ENCODE results near the gene COLGALT1. TPM values are rescaled to one million over a fixed set of nuclear protein-coding genes. Genes with fewer than 3 reads are reported as not detected.
"Not testable (repeated sequence)": the region's sequence is repeated elsewhere in the genome, so short reads cannot be mapped to it uniquely, and the experiment has no call there.

COLGALT1 gene
- total RNA-seq, 2 donors from 2014 or later, result 48.3 to 53.3 TPM

- intact Hi-C loops (cut with DNase I, micrococcal nuclease), result no loop called here
- ATAC-seq, result no peak
These were observed 25.9 kb upstream of the COLGALT1 start for GRCh38 chr19:17529239-17530158.

DNA sequence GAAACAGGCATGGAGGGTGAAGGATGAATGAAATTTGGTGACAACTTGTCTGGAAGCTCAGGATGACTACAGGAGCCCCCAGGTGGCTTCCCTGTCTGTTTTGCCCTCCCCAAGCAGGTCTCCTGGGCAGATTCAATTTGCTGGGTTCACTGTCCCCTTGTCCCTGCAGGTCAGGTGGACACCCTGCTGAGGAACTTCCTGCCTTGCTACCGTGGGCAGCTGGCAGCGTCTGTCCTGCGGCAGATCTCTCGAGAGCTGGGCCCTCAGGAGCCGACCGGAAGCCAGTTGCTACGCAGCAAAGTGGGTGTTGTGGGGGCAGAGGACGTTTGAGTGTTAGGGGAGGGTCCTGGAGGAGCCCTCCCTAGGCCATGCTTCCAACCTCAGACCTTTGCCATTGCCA is 24.9 kb upstream of the COLGALT1 start:
- intact Hi-C loops (cut with DNase I, micrococcal nuclease), result no loop called here

More at GRCh38 chr19:17529239-17530158, 25.9 kb upstream of the COLGALT1 start:
- no peak for DNase-seq

DNA sequence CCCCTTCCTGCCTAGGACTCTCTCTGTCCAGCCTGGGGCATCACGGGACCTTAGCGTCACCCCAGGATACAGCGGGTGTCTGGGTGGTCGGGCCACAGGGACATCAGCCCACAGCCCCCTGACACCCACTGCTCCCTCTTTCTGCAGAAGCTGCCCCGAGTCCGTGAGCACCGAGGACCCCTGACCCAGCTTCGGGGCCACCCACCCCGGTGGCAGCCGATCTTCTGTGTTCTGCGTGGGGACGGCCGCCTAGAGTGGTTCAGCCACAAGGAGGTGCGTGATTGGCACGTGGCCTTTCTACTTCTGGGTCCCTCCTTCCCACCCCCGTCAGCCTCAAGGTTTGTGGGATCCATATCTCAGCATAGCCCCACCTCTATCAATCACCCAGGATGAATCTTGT is 23.3 kb upstream of the COLGALT1 start:
- DNase-seq (no peak), ATAC-seq (no peak)
- intact Hi-C loops (cut with DNase I, micrococcal nuclease), result no loop called here

More for the DNA sequence above, 24.9 kb upstream of the COLGALT1 start:
- DNase-seq, result no peak
- no peak for ATAC-seq

GRCh38 chr19:17532557-17532956 is 22.9 kb upstream of the COLGALT1 start:
- ATAC-seq (no peak), DNase-seq (no peak)
- intact Hi-C loops (cut with DNase I, micrococcal nuclease), result no loop called here

GRCh38 chr19:17534767-17535166 is 20.7 kb upstream of the COLGALT1 start:
- intact Hi-C loops (cut with DNase I, micrococcal nuclease), result no loop called here
- no peak for ATAC-seq
- DNase-seq, result no peak

DNA sequence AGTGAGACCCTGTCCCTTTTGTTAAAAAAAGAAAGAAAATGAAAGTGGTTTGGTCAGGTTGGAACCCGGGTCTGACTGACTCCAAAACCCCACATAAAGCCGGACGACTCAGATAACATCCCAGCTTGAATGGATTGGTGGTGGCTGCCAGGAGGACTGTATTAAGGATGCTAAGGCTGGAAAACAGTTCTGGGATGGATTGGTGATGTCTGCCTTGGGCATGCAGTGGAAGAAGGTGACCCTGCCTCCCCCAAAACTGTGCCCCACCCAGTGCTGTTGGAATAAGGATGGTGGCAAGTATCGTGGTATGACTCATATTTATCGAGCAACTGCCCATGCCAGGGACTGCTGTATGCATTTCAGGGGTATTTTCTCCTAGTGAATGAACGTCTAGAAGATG is 18.5 kb upstream of the COLGALT1 start:
- intact Hi-C loops (cut with DNase I, micrococcal nuclease), result no loop called here
- DNase-seq (no peak), ATAC-seq (no peak)

DNA sequence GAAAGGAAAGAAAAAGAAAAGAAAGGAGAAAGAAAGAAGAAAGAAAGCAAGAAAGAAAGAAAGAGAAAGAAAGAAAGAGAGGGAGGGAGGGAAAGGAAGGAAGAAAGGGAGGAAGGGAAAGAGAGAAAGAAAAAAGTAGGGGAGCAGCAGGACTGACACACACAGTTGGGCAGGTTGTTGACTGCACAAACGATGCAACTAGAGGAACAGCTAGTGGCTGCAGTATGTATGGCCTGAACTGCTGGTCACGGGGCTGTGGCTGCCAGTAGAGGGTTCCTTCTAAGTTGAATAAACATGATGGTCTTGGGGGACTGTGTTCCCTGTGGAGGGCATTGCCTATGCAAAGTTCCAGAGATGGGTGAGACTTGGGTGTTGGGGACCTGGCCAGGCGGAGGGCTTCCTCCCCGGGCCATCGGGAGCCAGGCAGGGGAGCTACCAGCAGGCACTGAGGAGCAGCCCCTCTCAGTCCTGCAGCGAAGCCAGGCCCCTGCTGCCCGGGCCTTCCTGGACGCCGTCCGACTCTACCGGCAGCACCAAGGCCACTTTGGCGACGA is 16.7 kb upstream of the COLGALT1 start:
- no peak for DNase-seq
- peak; percentile 19 for ATAC-seq
- intact Hi-C loops (cut with DNase I, micrococcal nuclease), result no loop called here

GRCh38 chr19:17539238-17540117 is 16.0 kb upstream of the COLGALT1 start:
- ATAC-seq (peak; percentile 92), DNase-seq (peak; percentile 94 to 97)
- intact Hi-C loops (cut with DNase I, micrococcal nuclease), result no loop called here

- ATAC-seq (no peak), DNase-seq (peak in 1 of 2 donors; percentile 18)
- intact Hi-C loops (cut with DNase I, micrococcal nuclease), result no loop called here
These were observed 15.3 kb upstream of the COLGALT1 start for GRCh38 chr19:17540174-17540573.

- ATAC-seq (no peak), DNase-seq (no peak)
- intact Hi-C loops (cut with DNase I, micrococcal nuclease), result no loop called here
These were observed 14.2 kb upstream of the COLGALT1 start for GRCh38 chr19:17541184-17541759.

DNA sequence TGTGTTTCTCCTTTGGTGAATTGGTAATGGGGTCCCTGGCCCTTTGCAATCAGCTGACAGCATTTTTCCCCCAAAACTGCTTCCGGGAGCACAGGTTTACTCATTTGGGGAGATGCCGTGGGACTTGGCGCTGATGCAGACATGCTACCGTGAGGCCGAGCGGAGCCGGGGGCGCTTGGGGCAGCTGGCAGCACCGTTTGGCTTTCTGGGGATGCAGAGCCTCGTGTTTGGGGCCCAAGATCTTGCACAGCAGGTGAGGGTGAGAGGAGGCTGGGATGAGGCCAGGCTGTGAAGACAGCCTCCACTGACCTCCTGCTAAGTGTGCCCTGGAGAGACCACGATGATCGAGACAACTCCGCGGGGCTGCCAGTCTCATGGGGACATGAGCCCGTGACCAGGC is 13.4 kb upstream of the COLGALT1 start:
- DNase-seq (no peak), ATAC-seq (no peak)
- intact Hi-C loops (cut with DNase I, micrococcal nuclease), result no loop called here

GRCh38 chr19:17542793-17543582 is 12.5 kb upstream of the COLGALT1 start:
- intact Hi-C loops (cut with DNase I, micrococcal nuclease), result no loop called here
- DNase-seq (no peak), ATAC-seq (no peak)

DNA sequence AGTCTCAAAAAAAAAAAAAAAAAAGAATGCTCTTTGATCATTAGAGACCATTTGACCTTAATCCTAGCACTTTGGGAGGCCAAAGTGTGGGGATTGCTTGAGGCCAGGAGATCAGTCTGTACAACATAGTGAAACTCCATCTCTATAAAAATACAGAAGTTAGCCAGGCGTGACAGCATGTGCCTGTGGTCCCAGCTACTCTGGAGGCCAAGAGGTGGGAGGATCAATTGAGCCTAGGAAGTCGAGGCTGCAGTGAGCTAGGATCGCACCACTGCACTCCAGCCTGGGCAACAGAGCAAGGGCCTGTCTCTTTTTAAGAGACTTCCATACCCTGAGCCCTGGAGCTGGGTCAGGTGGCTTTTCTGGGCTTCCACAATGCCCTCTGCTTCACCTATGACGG is 11.5 kb upstream of the COLGALT1 start:
- DNase-seq, result no peak
- ATAC-seq, result no peak
- intact Hi-C loops (cut with DNase I, micrococcal nuclease), result no loop called here

- no peak for DNase-seq
- intact Hi-C loops (cut with DNase I, micrococcal nuclease), result no loop called here
- ATAC-seq, result no peak
These were observed 11.0 kb upstream of the COLGALT1 start for GRCh38 chr19:17544418-17544817.

DNA sequence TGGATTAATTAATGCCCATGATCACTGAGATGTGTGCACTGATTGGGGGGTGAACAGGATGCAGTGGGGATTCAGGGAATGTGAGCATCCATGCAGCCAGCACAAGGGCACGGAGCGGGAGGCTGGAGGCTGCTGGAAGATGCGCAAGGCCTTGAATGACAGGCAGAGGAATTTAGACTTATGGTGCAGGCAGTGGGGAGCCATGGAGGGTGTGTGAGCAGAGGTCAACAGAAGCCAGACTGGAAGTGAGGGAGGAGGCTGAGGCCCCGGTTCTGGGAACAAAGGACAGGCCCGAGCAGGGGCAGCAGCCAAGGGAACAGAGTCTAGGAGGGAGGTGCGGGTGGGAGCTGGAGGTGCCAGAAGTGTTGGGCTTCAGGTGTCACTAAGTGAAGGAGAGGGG is 7.3 kb upstream of the COLGALT1 start:
- no peak for DNase-seq
- no peak for ATAC-seq
- intact Hi-C loops (cut with DNase I, micrococcal nuclease), result no loop called here

GRCh38 chr19:17549085-17549740 is 6.2 kb upstream of the COLGALT1 start:
- intact Hi-C loops (cut with DNase I, micrococcal nuclease), result no loop called here
- ATAC-seq (no peak), DNase-seq (no peak)

DNA sequence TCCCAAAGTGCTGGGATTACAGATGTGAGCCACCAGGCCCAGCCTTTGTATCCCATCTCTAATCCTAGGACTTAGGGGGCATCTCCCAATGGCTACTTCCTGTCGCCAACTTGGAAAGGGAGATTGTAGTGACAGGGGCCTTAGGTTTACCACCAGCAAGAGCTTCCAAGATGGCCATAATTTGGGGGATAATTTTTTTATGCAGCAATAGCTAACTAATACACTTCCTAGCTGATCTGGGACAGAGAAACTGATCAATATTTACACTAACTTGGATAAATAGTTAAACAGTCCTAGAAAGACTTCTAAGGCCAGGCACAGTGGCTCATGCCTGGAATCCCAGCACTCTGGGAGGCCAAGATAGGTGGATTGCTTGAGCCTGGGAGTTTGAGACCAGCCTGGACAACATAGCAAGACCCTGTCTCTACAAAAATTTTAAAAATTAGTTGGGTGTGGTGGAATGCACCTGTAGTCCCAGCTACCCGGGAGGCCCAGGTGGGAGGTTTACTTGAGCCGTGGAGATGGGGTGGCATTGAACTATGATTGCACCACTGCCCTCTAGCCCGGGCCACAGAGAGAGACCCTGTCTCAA is 5.3 kb upstream of the COLGALT1 start:
- DNase-seq (no peak), ATAC-seq (no peak)
- intact Hi-C loops (cut with DNase I, micrococcal nuclease), result no loop called here

- ATAC-seq; intact Hi-C loops (cut with DNase I, micrococcal nuclease); DNase-seq: not testable (repeated sequence)
These were observed 2.7 kb upstream of the COLGALT1 start for GRCh38 chr19:17552735-17553134.
